Panc1 (cell line): ENCODE measurements around the gene RIMBP2. TPM values are rescaled to one million over a fixed set of nuclear protein-coding genes. Genes with fewer than 3 reads are reported as not detected.

Experiments
- ATAC-seq: fragments of 200-7000 bp; cut with Tn5 transposase; 2 replicates; pipeline ENCODE4 v1.9.1; 2020; ENCODE audit warnings: mild to moderate bottlenecking, moderate library complexity
- BruUV-seq: library from RNA; stranded (reverse); fragments of 400-500 nt; replicated peaks from 2 replicates; lab custom pipeline; 2021; lab: Mats Ljungman, UMichigan
- CTCF ChIA-PET: fragments of 300-600 bp; sonication (Branson Sonifier 250); formaldehyde crosslinking; loops from one replicate; lab custom pipeline; 2022; ENCODE audit warnings: antibody characterized with exemption; lab: Charles Lee
- POLR2A ChIA-PET: fragments of 300-600 bp; sonication (Branson Sonifier 250); formaldehyde crosslinking; loops from one replicate; lab custom pipeline; 2022; ENCODE audit warnings: antibody characterized with exemption; lab: Charles Lee
- DNase-seq: peaks from one replicate; pipeline ENCODE4 v3.0.0-alpha.2; 2010; ENCODE audit warnings: low read depth, low spot score
- H3K27ac ChIP-seq: 2 replicates; pipeline ENCODE4 v1.5.1; 2011; ENCODE audit warnings: mild to moderate bottlenecking, low read length, inconsistent platforms
- H3K27me3 ChIP-seq: fragments of 200-500 bp; sonication (Bioruptor generic); 2 replicates; pipeline ENCODE4 v1.6.0; 2014; ENCODE audit warnings: low read length, inconsistent platforms; ENCODE audit not compliant: control insufficient read depth, insufficient read depth
- H3K36me3 ChIP-seq: fragments of 200-500 bp; sonication (Bioruptor generic); 2 replicates; pipeline ENCODE4 v1.5.1; 2014; ENCODE audit warnings: inconsistent platforms, mild to moderate bottlenecking, low read length, moderate library complexity; ENCODE audit not compliant: control insufficient read depth, insufficient read depth
- H3K4me1 ChIP-seq: 2 replicates; pipeline ENCODE4 v1.5.1; 2011; ENCODE audit warnings: inconsistent platforms, mild to moderate bottlenecking, low read length, moderate library complexity; ENCODE audit not compliant: control insufficient read depth, insufficient read depth
- H3K4me3 ChIP-seq, 2 experiments: 2 replicates each; pipeline ENCODE4 v1.5.1; 2011 to 2012; ENCODE audit warnings: low read depth in 2 of 2, low read length in 2 of 2, mild to moderate bottlenecking in 2 of 2, inconsistent platforms in 1 of 2, moderate library complexity in 1 of 2
- H3K9me3 ChIP-seq: fragments of 200-500 bp; sonication (Bioruptor generic); 2 replicates; pipeline ENCODE4 v1.5.1; 2014; ENCODE audit warnings: low read depth, mild to moderate bottlenecking, inconsistent platforms, low read length, moderate library complexity; ENCODE audit not compliant: control insufficient read depth, insufficient read depth
- CTCF ChIP-seq: fragments of 450-650 bp; IDR thresholded peaks from 2 replicates; pipeline ENCODE4 v1.5.1; 2017; ENCODE audit warnings: mild to moderate bottlenecking
- POLR2AphosphoS5 ChIP-seq: IDR thresholded peaks from 2 replicates; pipeline ENCODE4 v1.6.1; 2012; ENCODE audit warnings: mild to moderate bottlenecking, low read depth, low read length, moderate library complexity
- SIN3A ChIP-seq: IDR thresholded peaks from 2 replicates; pipeline ENCODE4 v1.6.1; 2012; ENCODE audit warnings: low read depth, mild to moderate bottlenecking, low read length, moderate library complexity, borderline replicate concordance; ENCODE audit not compliant: insufficient read depth
- TCF7L2 ChIP-seq: IDR thresholded peaks from 2 replicates; pipeline ENCODE4 v1.6.1; 2011; ENCODE audit warnings: mild to moderate bottlenecking, low read depth, low read length, inconsistent platforms
- in situ Hi-C: cut with HindIII; loops from 2 replicates; pipeline ENCODE4 v1.10.0; 2016; ENCODE audit warnings: low sequenced_read_pairs, low pct_unique_long_range_greater_than_20kb
- intact Hi-C: fragments of 100-400 bp; cut with micrococcal nuclease; formaldehyde crosslinking; loops from one replicate; pipeline ENCODE4 v1.10.0; 2022; ENCODE audit not compliant: unreplicated experiment
- total RNA-seq: library from RNA; stranded (reverse); gene quantifications from one replicate; pipeline ENCODE4 v1.2.1, GENCODE V29; 2021; ENCODE audit not compliant: unreplicated experiment
- TF ChIP-seq, protein P1 (sequence below), 2 experiments: IDR thresholded peaks; 2 replicates each; pipeline ENCODE4 v1.6.1; 2011 to 2012; ENCODE audit warnings: low read depth in 2 of 2, control low read depth in 1 of 2, low read length in 1 of 2, mild to moderate bottlenecking in 1 of 2, moderate library complexity in 1 of 2; ENCODE audit not compliant: insufficient read depth in 1 of 2

The RIMBP2 gene
- total RNA-seq, 1 experiment from 2014 or later = not detected

- no peak overlapping the region for H3K4me3 ChIP-seq
- no peak overlapping the region for H3K27ac ChIP-seq
- intact Hi-C loops (no loop called here), in situ Hi-C loops (no loop called here)
- no peaks in the 10 kb centered on the region for H3K4me1 ChIP-seq
- ChIA-PET POLR2A (no interaction called here), CTCF (no interaction called here)
- DNase-seq (no peak), ATAC-seq (no peak)
- no TSS peak for BruUV-seq
- H3K27me3 ChIP-seq = no peaks in the 10 kb centered on the region
- no peak for TF ChIP-seq CTCF
- TF ChIP-seq TCF7L2 = no peak
- no peaks in the 10 kb centered on the region for H3K9me3 ChIP-seq
- H3K36me3 ChIP-seq = no peaks in the 10 kb centered on the region
Observed at GRCh38 chr12:130649101-130650045, 66.7 kb downstream of the RIMBP2 start.

- in situ Hi-C loops (no loop called here), intact Hi-C loops (no loop called here)
- Histone ChIP-seq H3K27ac (no peak overlapping the region), H3K4me1 (no peaks in the 10 kb centered on the region), H3K36me3 (no peaks in the 10 kb centered on the region), H3K9me3 (no peaks in the 10 kb centered on the region), H3K27me3 (no peaks in the 10 kb centered on the region), H3K4me3 (no peak overlapping the region)
- DNase-seq = no peak
- no peak for ATAC-seq
- ChIA-PET CTCF (no interaction called here), POLR2A (no interaction called here)
- no TSS peak for BruUV-seq
- TF ChIP-seq POLR2AphosphoS5 (no peak), CTCF (no peak), TCF7L2 (no peak), SIN3A (no peak)
- TF ChIP-seq, protein P1, sequence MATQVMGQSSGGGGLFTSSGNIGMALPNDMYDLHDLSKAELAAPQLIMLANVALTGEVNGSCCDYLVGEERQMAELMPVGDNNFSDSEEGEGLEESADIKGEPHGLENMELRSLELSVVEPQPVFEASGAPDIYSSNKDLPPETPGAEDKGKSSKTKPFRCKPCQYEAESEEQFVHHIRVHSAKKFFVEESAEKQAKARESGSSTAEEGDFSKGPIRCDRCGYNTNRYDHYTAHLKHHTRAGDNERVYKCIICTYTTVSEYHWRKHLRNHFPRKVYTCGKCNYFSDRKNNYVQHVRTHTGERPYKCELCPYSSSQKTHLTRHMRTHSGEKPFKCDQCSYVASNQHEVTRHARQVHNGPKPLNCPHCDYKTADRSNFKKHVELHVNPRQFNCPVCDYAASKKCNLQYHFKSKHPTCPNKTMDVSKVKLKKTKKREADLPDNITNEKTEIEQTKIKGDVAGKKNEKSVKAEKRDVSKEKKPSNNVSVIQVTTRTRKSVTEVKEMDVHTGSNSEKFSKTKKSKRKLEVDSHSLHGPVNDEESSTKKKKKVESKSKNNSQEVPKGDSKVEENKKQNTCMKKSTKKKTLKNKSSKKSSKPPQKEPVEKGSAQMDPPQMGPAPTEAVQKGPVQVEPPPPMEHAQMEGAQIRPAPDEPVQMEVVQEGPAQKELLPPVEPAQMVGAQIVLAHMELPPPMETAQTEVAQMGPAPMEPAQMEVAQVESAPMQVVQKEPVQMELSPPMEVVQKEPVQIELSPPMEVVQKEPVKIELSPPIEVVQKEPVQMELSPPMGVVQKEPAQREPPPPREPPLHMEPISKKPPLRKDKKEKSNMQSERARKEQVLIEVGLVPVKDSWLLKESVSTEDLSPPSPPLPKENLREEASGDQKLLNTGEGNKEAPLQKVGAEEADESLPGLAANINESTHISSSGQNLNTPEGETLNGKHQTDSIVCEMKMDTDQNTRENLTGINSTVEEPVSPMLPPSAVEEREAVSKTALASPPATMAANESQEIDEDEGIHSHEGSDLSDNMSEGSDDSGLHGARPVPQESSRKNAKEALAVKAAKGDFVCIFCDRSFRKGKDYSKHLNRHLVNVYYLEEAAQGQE (IDR thresholded peaks at IDR 0.05; ENCODE audit: insufficient read depth in 1 of 2, low read depth in 2 of 2, low read length in 1 of 2) = no peak
Observed at GRCh38 chr12:130647814-130648213, 68.3 kb downstream of the RIMBP2 start.
